Measurements from ENCODE around the gene HAUS7. TPM values are rescaled to one million over a fixed set of nuclear protein-coding genes. Genes with fewer than 3 reads are reported as not detected.

Gene HAUS7
- polyA plus RNA-seq, 4 donors: 20.8 to 30.8 (median 24.2) TPM

GRCh38 chrX:153488231-153488914, 18.0 kb upstream of the HAUS7 start:
- FAIRE-seq (no peak), DNase-seq (peak in 1 of 2 donors; percentile 40)
- Histone ChIP-seq H3K4me1 (ENCODE audit: control insufficient read depth in 3 of 3, insufficient read depth in 2 of 3, low read depth in 1 of 3, low read length in 2 of 3) (peaks cover 0 to 48% (median 0%) of the 10 kb centered on the region in 3 donors), H3K27ac (ENCODE audit: low read depth in 1 of 3, low read length in 2 of 3) (peak overlapping the region in 1 of 3 donors; percentile 45), H3K9me3 (ENCODE audit: control insufficient read depth in 2 of 2, insufficient read depth in 1 of 2, low read depth in 1 of 2, low read length in 1 of 2) (no peaks in the 10 kb centered on the region), H3K4me3 (ENCODE audit: low read depth in 1 of 3, low read length in 3 of 3) (no peak overlapping the region), H3K27me3 (ENCODE audit: control insufficient read depth in 3 of 3, insufficient read depth in 3 of 3, low read length in 3 of 3) (no peaks in the 10 kb centered on the region), H3K36me3 (ENCODE audit: control insufficient read depth in 3 of 3, insufficient read depth in 2 of 3, low read depth in 1 of 3, low read length in 3 of 3) (no peaks in the 10 kb centered on the region)
- 26 to 48% (median 32%) methylated on average over 11 to 27 of the region's 27 CpGs for WGBS, 3 donors

- WGBS, 3 donors: 16 to 54% (median 51%) methylated on average over 5 to 11 of the region's 11 CpGs
- FAIRE-seq: no peak
- no peak for DNase-seq
- Histone ChIP-seq H3K4me3 (ENCODE audit: low read depth in 1 of 3, low read length in 3 of 3) (no peak overlapping the region), H3K27ac (ENCODE audit: low read depth in 1 of 3, low read length in 2 of 3) (no peak overlapping the region), H3K27me3 (ENCODE audit: control insufficient read depth in 3 of 3, insufficient read depth in 3 of 3, low read length in 3 of 3) (no peaks in the 10 kb centered on the region), H3K9me3 (ENCODE audit: control insufficient read depth in 2 of 2, insufficient read depth in 1 of 2, low read depth in 1 of 2, low read length in 1 of 2) (no peaks in the 10 kb centered on the region), H3K36me3 (ENCODE audit: control insufficient read depth in 3 of 3, insufficient read depth in 2 of 3, low read depth in 1 of 3, low read length in 3 of 3) (no peaks in the 10 kb centered on the region), H3K4me1 (ENCODE audit: control insufficient read depth in 3 of 3, insufficient read depth in 2 of 3, low read depth in 1 of 3, low read length in 2 of 3) (peaks cover 0 to 46% (median 0%) of the 10 kb centered on the region in 3 donors)
Observed at GRCh38 chrX:153487590-153488071, 17.3 kb upstream of the HAUS7 start.

DNA sequence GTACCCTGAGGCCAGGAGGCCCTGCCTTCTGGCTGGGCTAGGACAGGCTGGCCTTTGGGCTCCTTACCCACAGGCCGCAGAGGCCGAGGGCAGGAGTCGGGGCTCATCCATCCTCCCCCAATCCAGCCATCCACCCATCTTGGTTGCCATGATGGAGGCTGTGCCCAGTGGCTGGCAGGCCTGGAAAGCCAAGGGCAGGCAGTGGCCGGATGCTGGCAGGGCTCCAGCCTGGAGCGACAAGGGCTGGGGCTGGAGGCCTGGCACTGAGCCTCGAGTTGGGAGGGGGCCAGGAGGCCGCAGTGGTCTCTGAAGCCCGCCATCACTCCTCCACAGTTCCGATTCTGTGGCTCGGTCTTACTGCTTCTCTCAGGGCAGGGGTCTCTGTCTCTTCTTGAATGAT, 15.8 kb upstream of the HAUS7 start:
- 84 to 91% (median 87%) methylated on average over 10 of the region's 10 CpGs for WGBS, 3 donors
- FAIRE-seq (no peak), DNase-seq (no peak)
- Histone ChIP-seq H3K27me3 (ENCODE audit: control insufficient read depth in 3 of 3, insufficient read depth in 3 of 3, low read length in 3 of 3) (no peaks in the 10 kb centered on the region), H3K27ac (ENCODE audit: low read depth in 1 of 3, low read length in 2 of 3) (no peak overlapping the region), H3K4me1 (ENCODE audit: control insufficient read depth in 3 of 3, insufficient read depth in 2 of 3, low read depth in 1 of 3, low read length in 2 of 3) (peaks cover 0 to 32% (median 0%) of the 10 kb centered on the region in 3 donors), H3K4me3 (ENCODE audit: low read depth in 1 of 3, low read length in 3 of 3) (no peak overlapping the region), H3K36me3 (ENCODE audit: control insufficient read depth in 3 of 3, insufficient read depth in 2 of 3, low read depth in 1 of 3, low read length in 3 of 3) (no peaks in the 10 kb centered on the region), H3K9me3 (ENCODE audit: control insufficient read depth in 2 of 2, insufficient read depth in 1 of 2, low read depth in 1 of 2, low read length in 1 of 2) (no peaks in the 10 kb centered on the region)

- Histone ChIP-seq H3K9me3 (ENCODE audit: control insufficient read depth in 2 of 2, insufficient read depth in 1 of 2, low read depth in 1 of 2, low read length in 1 of 2) (no peaks in the 10 kb centered on the region), H3K27ac (ENCODE audit: low read depth in 1 of 3, low read length in 2 of 3) (no peak overlapping the region), H3K4me1 (ENCODE audit: control insufficient read depth in 3 of 3, insufficient read depth in 2 of 3, low read depth in 1 of 3, low read length in 2 of 3) (peaks cover 0 to 26% (median 0%) of the 10 kb centered on the region in 3 donors), H3K4me3 (ENCODE audit: low read depth in 1 of 3, low read length in 3 of 3) (no peak overlapping the region), H3K36me3 (ENCODE audit: control insufficient read depth in 3 of 3, insufficient read depth in 2 of 3, low read depth in 1 of 3, low read length in 3 of 3) (no peaks in the 10 kb centered on the region), H3K27me3 (ENCODE audit: control insufficient read depth in 3 of 3, insufficient read depth in 3 of 3, low read length in 3 of 3) (no peaks in the 10 kb centered on the region)
- DNase-seq (no peak), FAIRE-seq (no peak)
- WGBS, 3 donors: 64 to 83% (median 80%) methylated on average over 28 to 30 of the region's 30 CpGs
Observed at GRCh38 chrX:153485396-153486080, 15.2 kb upstream of the HAUS7 start.

DNA sequence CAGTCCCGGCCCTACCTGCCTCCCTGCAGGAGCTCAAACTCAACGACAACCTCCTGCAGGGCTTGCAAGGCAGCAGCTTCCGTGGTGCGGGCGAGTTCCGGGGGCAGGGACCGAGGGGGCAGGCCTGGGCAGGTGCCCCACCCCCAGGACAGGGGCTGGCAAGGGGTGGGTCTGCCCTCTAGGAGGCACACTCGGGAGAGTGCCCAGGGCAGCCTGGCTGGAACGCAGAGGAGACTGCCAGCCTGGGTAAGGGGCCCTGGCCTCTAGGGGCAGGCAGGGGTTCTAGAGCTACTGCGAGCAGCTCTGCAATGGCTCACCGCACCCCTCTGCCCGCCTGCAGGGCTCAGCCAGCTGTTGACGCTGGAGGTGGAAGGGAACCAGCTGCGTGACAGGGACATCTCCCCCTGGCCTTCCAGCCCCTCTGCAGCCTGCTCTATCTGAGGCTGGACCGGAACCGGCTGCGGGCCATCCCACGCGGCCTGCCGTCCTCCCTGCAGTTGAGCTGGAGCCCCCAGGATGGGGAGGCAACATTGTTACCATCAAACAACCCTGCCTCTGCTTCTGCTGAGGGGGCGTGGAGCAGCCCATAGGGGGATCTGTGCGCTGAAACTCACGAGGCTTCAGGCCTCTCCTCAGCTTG, 12.1 kb upstream of the HAUS7 start:
- H3K9me3 ChIP-seq (ENCODE audit: control insufficient read depth in 2 of 2, insufficient read depth in 1 of 2, low read depth in 1 of 2, low read length in 1 of 2): no peaks in the 10 kb centered on the region

GRCh38 chrX:153481043-153481442, 10.7 kb upstream of the HAUS7 start:
- Histone ChIP-seq H3K9me3 (ENCODE audit: control insufficient read depth in 2 of 2, insufficient read depth in 1 of 2, low read depth in 1 of 2, low read length in 1 of 2) (no peaks in the 10 kb centered on the region), H3K27ac (ENCODE audit: low read depth in 1 of 3, low read length in 2 of 3) (no peak overlapping the region), H3K4me1 (ENCODE audit: control insufficient read depth in 3 of 3, insufficient read depth in 2 of 3, low read depth in 1 of 3, low read length in 2 of 3) (peaks cover 0 to 2% (median 0%) of the 10 kb centered on the region in 3 donors), H3K36me3 (ENCODE audit: control insufficient read depth in 3 of 3, insufficient read depth in 2 of 3, low read depth in 1 of 3, low read length in 3 of 3) (no peaks in the 10 kb centered on the region), H3K4me3 (ENCODE audit: low read depth in 1 of 3, low read length in 3 of 3) (no peak overlapping the region), H3K27me3 (ENCODE audit: control insufficient read depth in 3 of 3, insufficient read depth in 3 of 3, low read length in 3 of 3) (no peaks in the 10 kb centered on the region)
- DNase-seq: no peak
- WGBS, 3 donors: 90 to 100% (median 93%) methylated on average over 4 to 13 of the region's 13 CpGs
- FAIRE-seq: no peak

More for the DNA sequence above, 12.1 kb upstream of the HAUS7 start:
- no peak overlapping the region for H3K4me3 ChIP-seq (ENCODE audit: low read depth in 1 of 3, low read length in 3 of 3)
- no peak overlapping the region for H3K27ac ChIP-seq (ENCODE audit: low read depth in 1 of 3, low read length in 2 of 3)
- no peaks in the 10 kb centered on the region for H3K27me3 ChIP-seq (ENCODE audit: control insufficient read depth in 3 of 3, insufficient read depth in 3 of 3, low read length in 3 of 3)
- DNase-seq (no peak), FAIRE-seq (no peak)
- no peaks in the 10 kb centered on the region for H3K36me3 ChIP-seq (ENCODE audit: control insufficient read depth in 3 of 3, insufficient read depth in 2 of 3, low read depth in 1 of 3, low read length in 3 of 3)
- peaks cover 0 to under 1% (median 0%) of the 10 kb centered on the region in 3 donors for H3K4me1 ChIP-seq (ENCODE audit: control insufficient read depth in 3 of 3, insufficient read depth in 2 of 3, low read depth in 1 of 3, low read length in 2 of 3)
- WGBS, 3 donors: 83 to 89% (median 86%) methylated on average over 13 to 23 of the region's 23 CpGs

- WGBS, 3 donors: 78 to 85% (median 81%) methylated on average over 10 to 16 of the region's 16 CpGs
- FAIRE-seq: no peak
Observed at GRCh38 chrX:153478746-153479145, 8.4 kb upstream of the HAUS7 start.

GRCh38 chrX:153477901-153478300, 7.5 kb upstream of the HAUS7 start:
- Histone ChIP-seq H3K4me1 (ENCODE audit: control insufficient read depth in 3 of 3, insufficient read depth in 2 of 3, low read depth in 1 of 3, low read length in 2 of 3) (peaks cover 0 to 13% (median 3%) of the 10 kb centered on the region in 3 donors), H3K27me3 (ENCODE audit: control insufficient read depth in 3 of 3, insufficient read depth in 3 of 3, low read length in 3 of 3) (no peaks in the 10 kb centered on the region), H3K27ac (ENCODE audit: low read depth in 1 of 3, low read length in 2 of 3) (peak overlapping the region in 1 of 3 donors; percentile 28), H3K4me3 (ENCODE audit: low read depth in 1 of 3, low read length in 3 of 3) (no peak overlapping the region), H3K36me3 (ENCODE audit: control insufficient read depth in 3 of 3, insufficient read depth in 2 of 3, low read depth in 1 of 3, low read length in 3 of 3) (no peaks in the 10 kb centered on the region), H3K9me3 (ENCODE audit: control insufficient read depth in 2 of 2, insufficient read depth in 1 of 2, low read depth in 1 of 2, low read length in 1 of 2) (no peaks in the 10 kb centered on the region)
- WGBS, 3 donors: 72 to 80% (median 74%) methylated on average over 9 of the region's 9 CpGs
- DNase-seq (no peak), FAIRE-seq (no peak)

More at GRCh38 chrX:153478746-153479145, 8.4 kb upstream of the HAUS7 start:
- H3K4me3 ChIP-seq (ENCODE audit: low read depth in 1 of 3, low read length in 3 of 3): no peak overlapping the region
- H3K27me3 ChIP-seq (ENCODE audit: control insufficient read depth in 3 of 3, insufficient read depth in 3 of 3, low read length in 3 of 3): no peaks in the 10 kb centered on the region
- H3K4me1 ChIP-seq (ENCODE audit: control insufficient read depth in 3 of 3, insufficient read depth in 2 of 3, low read depth in 1 of 3, low read length in 2 of 3): peaks cover 0 to 13% (median 3%) of the 10 kb centered on the region in 3 donors
- no peak overlapping the region for H3K27ac ChIP-seq (ENCODE audit: low read depth in 1 of 3, low read length in 2 of 3)
- DNase-seq: no peak
- no peaks in the 10 kb centered on the region for H3K9me3 ChIP-seq (ENCODE audit: control insufficient read depth in 2 of 2, insufficient read depth in 1 of 2, low read depth in 1 of 2, low read length in 1 of 2)
- H3K36me3 ChIP-seq (ENCODE audit: control insufficient read depth in 3 of 3, insufficient read depth in 2 of 3, low read depth in 1 of 3, low read length in 3 of 3): no peaks in the 10 kb centered on the region
